H1 (cell line): ENCODE measurements around the gene PUSL1.

ENCODE experiments used
- CEBPB ChIP-seq: IDR thresholded peaks from 2 replicates; pipeline ENCODE4 v1.6.1; 2012; ENCODE audit warnings: low read depth, low read length
- CTCF ChIP-seq, 3 experiments: IDR thresholded peaks; 1 replicate in 2 of 3; 2 replicates in 1 of 3; pipeline versions ENCODE4 v1.5.1 to v1.6.1; 2011; ENCODE audit warnings: low read length in 3 of 3, mild to moderate bottlenecking in 3 of 3, inconsistent platforms in 2 of 3, low read depth in 1 of 3, moderate library complexity in 1 of 3; ENCODE audit not compliant: insufficient read depth in 1 of 3; ENCODE audit errors: control extremely low read depth in 1 of 3
- FOSL1 ChIP-seq: IDR thresholded peaks from 2 replicates; pipeline ENCODE4 v1.6.1; 2011; ENCODE audit warnings: mild to moderate bottlenecking, low read depth, low read length, moderate library complexity; ENCODE audit not compliant: insufficient read depth
- HDAC6 ChIP-seq: IDR thresholded peaks from one replicate; pipeline ENCODE4 v1.7.1; 2012; ENCODE audit warnings: low read depth, mild to moderate bottlenecking, inconsistent platforms, low read length, moderate library complexity
- PHF8 ChIP-seq: fragments of 200-600 bp; sonication (generic); conservative IDR thresholded peaks from 2 replicates; pipeline ENCODE4 v1.7.1; 2012; ENCODE audit warnings: low read depth, mild to moderate bottlenecking, inconsistent platforms, low read length, moderate library complexity
- POLR2A ChIP-seq, 2 experiments: IDR thresholded peaks; 1 replicate in 1 of 2; 2 replicates in 1 of 2; pipeline ENCODE4 v1.6.1; 2011; ENCODE audit warnings: low read depth in 2 of 2, low read length in 2 of 2, mild to moderate bottlenecking in 2 of 2; ENCODE audit errors: control extremely low read depth in 1 of 2
- POLR2AphosphoS5 ChIP-seq: IDR thresholded peaks from 2 replicates; pipeline ENCODE4 v1.6.1; 2011; ENCODE audit warnings: low read depth, low read length

- TF ChIP-seq POLR2AphosphoS5 = no peak
- TF ChIP-seq POLR2A (IDR thresholded peaks at IDR 0.05; ENCODE audit: control extremely low read depth in 1 of 2, low read depth in 2 of 2, low read length in 2 of 2) = no peak
- no peak for TF ChIP-seq CTCF (IDR thresholded peaks at IDR 0.05; ENCODE audit: control extremely low read depth in 1 of 3, insufficient read depth in 1 of 3, low read depth in 1 of 3, low read length in 3 of 3)
- no peak for TF ChIP-seq PHF8
- no peak for TF ChIP-seq FOSL1
- TF ChIP-seq CEBPB = no peak
- TF ChIP-seq HDAC6 = no peak
These were observed 32.6 kb upstream of the PUSL1 start for GRCh38 chr1:1275836-1276235.
